NT2/D1 (cell line): ENCODE results near the gene METAP1D.

ENCODE experiments used
- SUZ12 ChIP-seq: IDR thresholded peaks from 2 replicates; pipeline ENCODE4 v1.6.1; 2011; ENCODE audit not compliant: insufficient read length, insufficient read depth; ENCODE audit errors: extremely low read depth
- YY1 ChIP-seq: IDR thresholded peaks from 2 replicates; pipeline ENCODE4 v1.6.1; 2011; ENCODE audit not compliant: insufficient read length, insufficient read depth
- ZNF274 ChIP-seq: IDR thresholded peaks from 2 replicates; pipeline ENCODE4 v1.6.1; 2011; ENCODE audit warnings: mild to moderate bottlenecking, low read depth, low read length

- no peak for TF ChIP-seq ZNF274
- TF ChIP-seq YY1, result no peak
- TF ChIP-seq SUZ12, result no peak
Measured at GRCh38 chr2:172012677-172013391, 13.1 kb downstream of the METAP1D start.
